Transverse colon (tissue), 3 donors: ENCODE data around the gene HLA-DQB2.

Experiments used
- CTCF ChIP-seq, 5 experiments: fragments of 200-600 bp in 3 of 5; fragments of 450-650 bp in 2 of 5; sonication (generic) in 3 of 5; IDR thresholded peaks; 1 replicate in 2 of 5; 2 replicates in 3 of 5; pipeline ENCODE4 v1.5.1; 2016 to 2017; ENCODE audit warnings: antibody characterized with exemption in 5 of 5, inconsistent platforms in 3 of 5, mild to moderate bottlenecking in 2 of 5, moderate library complexity in 1 of 5
- POLR2A ChIP-seq: fragments of 450-650 bp; IDR thresholded peaks from one replicate; pipeline ENCODE4 v1.6.1; 2016; ENCODE audit warnings: antibody characterized with exemption, mild to moderate bottlenecking, moderate library complexity

GRCh38 chr6:32713241-32713640 lies 50.1 kb downstream of the HLA-DQB2 start:
- TF ChIP-seq POLR2A (no peak), CTCF (IDR thresholded peaks at IDR 0.05) (no peak)
